Measurements from ENCODE around the gene RAD9A.

DNA sequence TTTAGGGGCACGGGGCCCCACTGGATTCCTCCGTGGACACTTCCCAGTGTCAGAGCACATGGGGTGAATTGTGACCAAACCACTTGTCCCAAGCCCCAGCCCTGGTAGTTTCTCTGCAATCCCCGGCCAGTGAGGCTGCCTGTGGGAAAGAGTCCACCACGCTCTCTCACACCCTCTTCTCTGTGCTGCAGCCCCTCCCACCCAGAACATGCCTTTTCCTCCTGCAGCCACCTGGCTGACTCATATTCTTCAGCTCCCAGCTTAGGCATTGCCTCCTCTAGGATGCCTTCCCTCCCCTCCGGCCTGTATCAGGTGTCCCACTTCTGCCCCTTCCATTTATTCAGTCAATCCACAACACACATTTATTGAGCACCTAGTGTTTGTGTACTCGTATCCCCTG lies 31.1 kb downstream of the RAD9A start:
- TF ChIP-seq, protein P1, sequence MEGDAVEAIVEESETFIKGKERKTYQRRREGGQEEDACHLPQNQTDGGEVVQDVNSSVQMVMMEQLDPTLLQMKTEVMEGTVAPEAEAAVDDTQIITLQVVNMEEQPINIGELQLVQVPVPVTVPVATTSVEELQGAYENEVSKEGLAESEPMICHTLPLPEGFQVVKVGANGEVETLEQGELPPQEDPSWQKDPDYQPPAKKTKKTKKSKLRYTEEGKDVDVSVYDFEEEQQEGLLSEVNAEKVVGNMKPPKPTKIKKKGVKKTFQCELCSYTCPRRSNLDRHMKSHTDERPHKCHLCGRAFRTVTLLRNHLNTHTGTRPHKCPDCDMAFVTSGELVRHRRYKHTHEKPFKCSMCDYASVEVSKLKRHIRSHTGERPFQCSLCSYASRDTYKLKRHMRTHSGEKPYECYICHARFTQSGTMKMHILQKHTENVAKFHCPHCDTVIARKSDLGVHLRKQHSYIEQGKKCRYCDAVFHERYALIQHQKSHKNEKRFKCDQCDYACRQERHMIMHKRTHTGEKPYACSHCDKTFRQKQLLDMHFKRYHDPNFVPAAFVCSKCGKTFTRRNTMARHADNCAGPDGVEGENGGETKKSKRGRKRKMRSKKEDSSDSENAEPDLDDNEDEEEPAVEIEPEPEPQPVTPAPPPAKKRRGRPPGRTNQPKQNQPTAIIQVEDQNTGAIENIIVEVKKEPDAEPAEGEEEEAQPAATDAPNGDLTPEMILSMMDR (IDR thresholded peaks at IDR 0.05): no peak
- TF ChIP-seq POLR2A (IDR thresholded peaks at IDR 0.05): no peak

Data from heart left ventricle (tissue), 13 donors.